Right ventricle myocardium superior (tissue), 1 donor: ENCODE data around the gene SUPT20HL2. TPM values are rescaled to one million over a fixed set of nuclear protein-coding genes. Genes with fewer than 3 reads are reported as not detected.
"Not testable (repeated sequence)": the region's sequence is repeated elsewhere in the genome, so short reads cannot be mapped to it uniquely, and the experiment has no call there.

ENCODE experiments used
- ATAC-seq: fragments of 200-7000 bp; cut with Tn5 transposase; one replicate; pipeline ENCODE4 v1.9.1; 2020; ENCODE audit warnings: mild to moderate bottlenecking; ENCODE audit not compliant: poor library complexity
- DNase-seq: peaks from one replicate; pipeline ENCODE4 v3.0.0-alpha.2; 2020
- intact Hi-C: fragments of 100-400 bp; cut with DNase I; formaldehyde crosslinking; loops from one replicate; pipeline ENCODE4 v1.11.2; 2022
- long read RNA-seq: library from polyadenylated mRNA; unstranded; transcript quantifications from one replicate; pipeline ENCODE4 v2.0.0, GENCODE V29; 2021
- total RNA-seq: library from RNA; stranded (reverse); fragmentation: NEBNext Ultra II Directional; extraction: Animal tissue kit (Norgen Biotek cat#: 25700); gene quantifications from one replicate; pipeline ENCODE4 v1.2.1, GENCODE V29; 2021
- donor health status: DM: no; HTN: yes; CAD: no; lungs with severe emphysema.

The SUPT20HL2 gene
- not detected for total RNA-seq
- long read RNA-seq = 0 reads

DNA sequence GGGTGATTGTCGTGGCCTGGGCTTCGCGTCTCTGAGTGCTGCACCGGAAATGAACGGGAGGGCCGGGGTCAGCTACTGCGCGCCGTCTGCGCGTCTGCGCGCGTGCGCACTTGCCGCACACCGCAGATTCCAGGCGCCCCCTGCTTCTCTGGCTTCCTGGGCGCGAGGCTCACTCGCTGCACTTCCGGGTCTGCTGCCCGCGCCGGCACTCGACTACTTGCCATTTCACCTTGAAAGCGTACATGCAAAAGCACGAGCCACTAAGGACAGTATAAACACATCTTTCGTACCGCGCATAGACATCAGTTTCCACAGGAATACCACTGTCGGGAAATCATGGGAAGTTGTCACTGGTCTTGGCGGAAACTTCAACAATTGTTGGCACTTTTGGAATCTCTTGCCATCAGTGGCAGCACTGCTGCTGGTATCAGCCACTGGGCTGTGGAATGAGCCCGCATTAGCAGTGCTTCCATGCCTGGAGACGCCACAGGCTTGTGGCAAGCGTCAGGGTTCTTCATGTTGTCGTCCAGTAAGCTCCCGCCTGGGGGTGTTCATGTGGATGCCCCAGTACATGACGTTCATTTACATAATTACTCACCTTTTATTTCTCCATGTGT, at the start of gene SUPT20HL2:
TSS of gene SUPT20HL2 (minus strand) at position 51 of the 617 bp plus-strand sequence. CDS start 754 bp downstream, outside the sequence.
- intact Hi-C loops = no loop called here
- ATAC-seq = no peak
- DNase-seq = no peak

DNA sequence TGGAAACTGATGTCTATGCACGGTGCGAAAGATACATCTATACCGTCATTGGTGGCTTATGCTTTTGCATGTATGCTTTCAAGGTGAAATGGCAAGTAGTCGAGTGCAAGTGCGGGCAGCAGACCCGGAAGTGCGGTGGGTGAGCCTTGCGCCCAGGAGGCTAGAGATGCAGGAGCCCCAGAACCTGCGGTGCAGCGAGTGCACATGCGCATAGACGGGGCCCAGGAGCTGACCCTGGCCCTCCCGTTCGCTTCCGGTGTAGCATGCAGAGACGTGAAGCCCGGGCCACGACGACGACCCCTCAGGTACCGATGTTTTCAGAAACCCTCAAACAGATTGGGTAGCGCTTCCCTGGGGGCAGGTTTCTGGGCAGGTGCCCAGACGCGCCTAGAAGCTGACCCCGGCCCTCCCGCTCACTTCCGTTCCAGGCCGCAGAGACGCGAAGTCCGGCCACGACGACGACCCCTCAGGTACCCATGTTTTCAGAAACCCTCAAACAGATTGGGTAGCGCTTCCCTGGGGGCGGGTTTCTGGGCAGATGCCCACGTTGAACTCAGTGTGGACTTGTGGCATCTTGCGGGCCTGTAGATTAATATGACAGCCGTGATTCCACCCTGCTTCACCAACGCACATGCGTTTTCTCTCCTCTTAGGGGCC, 48.3 kb upstream of the SUPT20HL2 start:
- intact Hi-C loops = loop anchor here (10.0 kb wide), 1 partner anchor 107 kb away; no protein-coding TSS in a partner anchor
- not testable (repeated sequence) for DNase-seq

DNA sequence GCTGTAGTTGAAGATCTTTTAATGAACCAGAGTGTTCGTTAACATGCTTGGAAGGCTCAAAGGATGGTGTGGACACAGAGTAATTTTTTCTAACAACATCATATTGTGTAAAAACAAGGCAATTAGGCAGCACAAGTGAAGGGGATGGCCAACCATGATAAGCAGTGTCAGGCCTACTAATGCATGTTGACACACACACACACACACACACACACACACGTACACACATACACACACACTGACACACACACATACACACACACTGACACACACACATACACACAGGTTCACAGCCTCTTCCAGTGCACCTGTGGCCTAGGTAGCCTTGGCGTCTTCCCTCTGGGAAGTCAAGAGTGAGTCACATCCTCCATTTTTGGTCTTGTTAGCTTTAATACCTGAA, 46.4 kb upstream of the SUPT20HL2 start, which contains the start of gene SUPT20HL1:
TSS of gene SUPT20HL1 (plus strand) at position 368 of the 400 bp plus-strand sequence. CDS start 2,122 bp downstream, outside the sequence.
- DNase-seq (no peak), ATAC-seq (no peak)
- intact Hi-C loops = loop anchor here (10.0 kb wide), 1 partner anchor 105 kb away; no protein-coding TSS in a partner anchor

More for the DNA sequence above, 48.3 kb upstream of the SUPT20HL2 start:
- ATAC-seq = not testable (repeated sequence)

DNA sequence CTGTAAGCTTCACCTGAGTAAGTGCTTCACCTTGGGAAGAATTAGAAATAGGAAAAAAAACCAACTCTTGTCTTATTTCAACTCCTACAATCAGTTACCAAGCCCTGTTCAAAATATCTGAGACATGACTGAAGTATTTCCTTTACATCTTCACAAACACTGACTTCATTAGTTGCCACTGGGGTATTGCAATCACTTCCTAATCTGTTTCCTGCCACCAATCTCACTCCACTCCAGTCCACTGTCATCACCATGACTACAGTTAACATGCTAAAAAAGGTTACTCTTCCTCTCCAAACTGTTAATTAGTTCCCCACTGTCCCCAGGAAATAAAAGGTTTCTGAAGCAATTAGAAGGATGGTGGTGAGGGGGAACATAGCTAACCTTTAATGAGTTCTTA, 43.2 kb upstream of the SUPT20HL2 start:
- ATAC-seq = no peak
- intact Hi-C loops = no loop called here
- DNase-seq = no peak

DNA sequence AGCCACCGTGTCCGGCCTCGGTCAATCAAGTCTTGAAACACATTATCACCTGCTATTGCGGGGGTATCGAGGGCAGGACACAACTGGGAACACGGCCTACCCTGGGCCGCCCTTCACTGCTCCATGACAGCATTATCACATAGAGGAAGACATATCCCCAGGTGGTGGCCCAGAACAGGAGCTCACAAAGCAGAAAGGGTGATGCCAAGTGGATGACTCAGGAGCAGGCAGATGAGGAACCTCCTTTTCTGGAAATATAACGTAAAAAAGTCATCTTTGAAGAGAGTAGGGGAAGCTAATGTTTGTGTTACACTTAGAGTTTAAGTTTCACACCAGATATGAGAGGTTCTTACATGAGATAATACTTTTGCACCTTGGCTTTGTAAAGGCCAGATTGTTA, 41.2 kb upstream of the SUPT20HL2 start:
- intact Hi-C loops = no loop called here
- ATAC-seq = no peak
- no peak for DNase-seq

DNA sequence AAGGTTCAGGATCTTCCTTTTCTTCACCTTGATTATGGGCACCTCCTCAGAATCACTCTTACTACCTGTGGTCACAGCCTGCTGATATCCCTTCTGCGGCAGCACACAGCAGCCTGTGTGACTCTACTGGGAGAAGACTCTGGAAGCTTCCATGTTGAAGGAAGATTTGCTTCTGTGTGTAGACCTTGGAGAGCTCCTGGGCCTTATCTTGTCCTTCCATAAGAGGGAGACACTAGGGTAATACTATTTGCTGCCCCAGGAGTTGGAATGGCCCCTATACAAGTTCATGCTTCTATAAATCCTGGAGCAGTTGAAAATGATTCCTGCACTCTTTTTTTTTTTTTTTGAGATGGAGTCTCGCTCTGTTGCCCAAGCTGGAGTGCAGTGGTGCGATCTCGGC, 36.3 kb upstream of the SUPT20HL2 start:
- no peak for ATAC-seq
- intact Hi-C loops = no loop called here
- DNase-seq = no peak

DNA sequence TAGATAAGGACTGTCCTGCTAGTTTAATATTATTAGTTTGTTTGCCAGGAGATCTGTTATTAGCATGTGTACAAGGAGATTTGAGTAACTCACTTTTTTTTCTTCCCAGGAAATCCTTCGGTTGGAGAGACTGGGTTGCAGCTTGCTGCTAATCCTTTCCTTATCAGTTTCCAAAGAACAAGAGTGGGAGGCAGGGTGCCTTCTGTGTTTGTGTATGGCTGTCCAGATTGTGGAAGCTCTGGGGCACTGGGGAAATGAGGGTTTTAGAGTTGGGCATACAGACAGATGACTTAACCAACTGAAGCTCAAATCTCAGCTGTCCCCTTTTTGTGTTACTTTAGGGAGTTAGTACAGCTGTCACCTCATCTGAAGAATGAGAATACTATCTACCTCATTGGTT, 34.0 kb upstream of the SUPT20HL2 start:
- DNase-seq = no peak
- intact Hi-C loops = no loop called here
- ATAC-seq = no peak

DNA sequence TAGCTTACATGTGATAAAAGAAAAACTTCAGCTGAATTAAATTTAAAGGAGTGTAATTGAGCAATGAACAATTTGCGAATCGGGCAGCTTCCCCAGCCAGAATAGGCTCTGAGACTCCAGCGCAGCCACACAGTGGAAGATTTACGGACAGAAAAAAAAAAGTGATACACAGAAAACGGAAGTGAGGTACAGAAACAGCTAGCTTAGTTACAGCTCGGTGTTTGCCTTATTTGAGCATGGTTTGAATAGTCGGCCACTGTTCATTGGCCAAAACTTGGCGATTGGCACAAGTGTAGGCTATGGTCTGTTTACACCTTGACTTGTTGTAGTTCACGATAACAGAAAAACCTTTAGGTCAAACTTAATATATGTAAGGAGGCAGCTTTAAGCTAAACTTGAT, 29.9 kb upstream of the SUPT20HL2 start:
- ATAC-seq (no peak), DNase-seq (no peak)
- intact Hi-C loops = no loop called here

DNA sequence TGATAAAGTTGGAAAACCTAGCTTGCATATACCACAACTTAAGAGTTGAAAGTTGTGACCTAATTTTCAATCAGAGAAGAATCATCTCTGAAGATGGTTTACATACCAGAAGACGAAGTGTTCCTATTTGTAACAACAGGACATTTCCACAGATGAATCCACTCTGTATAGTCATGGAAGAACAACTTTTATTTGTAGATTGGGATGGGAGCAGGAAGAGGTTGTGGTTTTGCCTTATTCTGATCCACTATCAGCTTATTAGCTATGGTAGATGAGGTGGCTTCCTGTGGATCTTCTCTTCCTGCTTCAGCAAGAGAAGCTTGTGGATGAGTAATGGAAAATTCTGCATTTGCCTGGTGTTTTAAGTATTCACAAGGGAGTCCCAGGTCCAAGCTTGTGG, 27.9 kb upstream of the SUPT20HL2 start:
- no peak for ATAC-seq
- intact Hi-C loops = no loop called here

DNA sequence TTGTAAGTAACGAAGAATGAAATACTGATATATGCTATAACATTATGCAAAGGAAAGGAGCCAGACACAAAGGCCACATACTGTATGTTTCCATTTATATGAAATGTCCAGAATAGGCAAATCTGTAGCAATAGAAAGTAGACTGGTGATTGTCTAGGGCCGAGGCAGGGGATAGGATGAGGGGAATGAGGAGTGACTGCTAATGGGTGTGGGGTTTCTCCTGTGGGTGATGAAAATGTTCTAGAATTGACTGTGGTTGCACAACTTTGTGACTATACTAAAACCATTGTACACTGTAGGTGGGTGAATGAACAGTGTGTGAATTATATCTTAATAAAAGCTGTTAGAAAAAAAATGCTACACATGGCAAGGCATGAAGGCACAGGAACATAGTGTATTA, 26.6 kb upstream of the SUPT20HL2 start:
- intact Hi-C loops = no loop called here
- DNase-seq (no peak), ATAC-seq (no peak)

More for the DNA sequence above, 27.9 kb upstream of the SUPT20HL2 start:
- DNase-seq = no peak

DNA sequence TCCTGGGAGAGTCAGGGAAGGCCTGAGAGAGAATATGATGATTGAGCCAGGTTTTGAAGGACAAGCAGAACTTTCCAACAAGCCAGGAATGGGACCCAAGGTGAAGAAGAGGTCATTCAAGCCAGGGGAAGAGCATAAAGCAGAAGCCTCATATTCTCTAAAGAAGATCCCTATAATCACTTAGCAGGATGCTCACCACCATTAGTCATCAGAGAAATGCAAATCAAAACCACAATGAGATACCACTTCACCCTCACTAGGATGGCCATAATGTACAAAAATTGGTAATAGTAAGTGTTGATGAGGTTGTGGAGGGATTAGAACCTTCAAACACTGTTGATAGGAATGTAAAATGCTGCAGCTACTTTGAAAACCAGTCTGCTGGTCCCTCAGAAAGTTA, 26.0 kb upstream of the SUPT20HL2 start:
- ATAC-seq = no peak
- intact Hi-C loops = no loop called here
- DNase-seq = no peak

DNA sequence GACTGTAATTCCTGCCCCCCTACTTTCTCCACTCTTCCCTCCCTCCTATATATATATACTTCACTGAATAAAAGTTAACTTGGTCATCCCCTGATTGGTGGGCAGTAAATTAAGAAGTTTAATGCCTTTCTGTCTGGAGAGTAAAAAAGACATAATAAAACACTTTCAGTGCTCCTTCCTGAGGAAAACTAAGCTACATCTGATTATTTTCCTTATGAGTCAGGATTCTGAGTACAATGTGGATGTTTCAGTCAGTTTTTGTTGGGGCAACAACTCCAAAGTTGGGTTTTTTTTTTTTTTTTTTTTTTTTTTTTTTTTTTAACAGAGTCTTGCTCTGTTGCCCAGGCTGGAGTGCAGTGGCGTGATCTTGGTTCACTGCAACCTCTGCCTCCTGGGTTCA, 22.0 kb upstream of the SUPT20HL2 start:
- ATAC-seq (no peak), DNase-seq (no peak)
- intact Hi-C loops = no loop called here

DNA sequence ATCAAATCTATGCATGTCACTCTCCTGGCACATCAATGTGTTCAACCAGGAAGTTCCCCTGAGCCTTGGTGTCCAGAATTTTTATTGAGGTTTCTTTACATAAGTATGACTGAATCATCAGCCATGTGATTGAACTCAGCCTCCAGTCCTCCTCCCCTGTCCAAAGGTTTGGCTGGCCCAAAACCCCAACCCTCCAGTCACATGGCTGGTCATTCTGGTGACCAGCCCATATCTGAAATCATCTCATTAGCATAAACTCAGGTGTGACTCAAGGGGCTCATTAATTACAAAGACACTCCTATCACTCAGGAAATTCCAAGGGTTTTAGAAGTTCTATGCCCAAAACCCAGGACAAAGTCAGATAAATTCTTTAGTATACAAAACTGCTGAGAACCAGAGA, 20.6 kb upstream of the SUPT20HL2 start:
- ATAC-seq = no peak
- intact Hi-C loops = no loop called here

DNA sequence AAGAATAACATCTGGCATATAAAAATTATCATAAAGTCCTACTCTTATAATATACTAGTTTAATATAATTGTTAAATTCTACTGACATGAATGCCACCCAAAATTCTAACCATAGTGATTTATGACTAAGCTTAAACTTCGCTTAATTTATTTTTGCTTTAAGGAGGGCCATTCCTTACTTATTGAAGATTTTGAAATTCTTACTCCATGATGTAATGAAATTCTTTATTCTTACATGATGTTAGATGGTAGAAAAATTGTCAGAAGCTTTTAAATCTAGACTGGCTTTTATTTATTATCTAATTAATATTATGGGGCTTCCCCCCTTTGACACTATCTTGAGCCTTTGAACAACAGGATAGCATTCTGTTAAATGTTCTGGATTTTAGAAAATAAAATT, 19.5 kb upstream of the SUPT20HL2 start:
- intact Hi-C loops = no loop called here
- ATAC-seq = no peak
- no peak for DNase-seq

More for the DNA sequence above, 20.6 kb upstream of the SUPT20HL2 start:
- DNase-seq = no peak

DNA sequence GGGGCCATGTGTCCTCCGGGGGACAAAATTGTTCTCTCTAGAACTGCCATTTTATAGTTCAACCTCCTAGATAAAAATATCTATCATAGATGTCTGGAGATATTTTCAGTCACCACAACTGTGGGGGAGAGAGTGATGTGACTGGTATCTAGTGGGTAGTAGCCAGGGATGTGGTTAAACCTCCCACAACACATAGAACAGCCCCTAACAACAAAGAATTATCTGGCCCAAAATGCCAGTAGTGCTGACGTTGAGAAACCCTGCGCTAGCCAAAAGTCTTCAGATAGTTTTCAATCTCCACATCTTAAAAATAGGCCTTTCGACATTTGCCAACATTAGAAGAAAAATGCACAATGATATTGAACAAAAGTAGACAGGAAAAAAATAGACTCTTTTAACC, 19.0 kb upstream of the SUPT20HL2 start:
- intact Hi-C loops = no loop called here
- no peak for DNase-seq
- no peak for ATAC-seq

DNA sequence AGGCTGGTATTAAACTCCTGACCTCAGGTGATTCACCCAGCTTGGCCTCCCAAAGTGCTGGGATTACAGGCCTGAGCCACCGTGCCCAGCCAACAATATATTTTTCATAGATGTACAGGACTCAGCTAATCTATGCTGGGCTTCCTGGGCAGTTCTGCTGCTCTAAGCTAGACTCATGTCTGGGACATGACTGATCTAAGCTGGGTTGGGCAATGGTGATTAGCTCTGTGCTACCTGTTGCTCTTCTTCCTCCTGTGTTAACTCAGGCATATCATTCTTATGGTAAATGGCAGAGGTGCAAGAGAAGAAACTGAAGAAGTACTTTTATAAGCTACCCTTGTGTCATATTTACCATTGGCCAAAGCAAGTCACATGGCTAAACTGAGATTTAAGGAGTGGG, 11.4 kb upstream of the SUPT20HL2 start:
- DNase-seq = no peak
- ATAC-seq = no peak
- intact Hi-C loops = no loop called here

DNA sequence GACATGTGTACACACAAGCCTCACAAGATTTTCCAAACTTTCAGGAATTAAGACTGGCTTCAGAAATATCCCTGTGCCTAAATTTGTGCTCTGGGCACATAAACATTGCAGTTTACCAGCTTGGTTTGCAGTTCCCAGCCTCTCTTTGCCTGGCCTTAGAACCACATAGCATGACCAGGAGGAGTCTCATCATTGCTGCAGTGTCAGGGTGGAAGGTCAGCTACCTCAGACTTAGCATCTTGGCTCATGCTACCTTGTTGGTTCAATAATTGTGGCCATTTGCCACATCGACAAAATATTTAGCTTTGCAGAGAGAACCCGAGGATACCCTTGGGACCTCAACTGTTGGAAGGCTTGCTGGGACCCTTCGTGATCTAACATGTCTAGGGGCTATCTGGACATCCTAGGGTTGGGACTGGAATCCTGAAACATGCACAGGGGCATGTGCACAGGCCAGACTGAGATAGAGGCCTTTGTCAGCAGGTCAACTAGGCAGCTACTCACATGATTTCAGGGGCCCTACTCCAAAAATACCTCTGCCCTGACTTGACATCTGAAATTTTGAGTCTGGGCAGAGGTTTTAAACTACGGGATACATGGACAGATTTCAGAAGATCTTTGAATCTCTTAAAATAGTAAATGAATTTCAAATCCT, 8.0 kb upstream of the SUPT20HL2 start:
- ATAC-seq = no peak
- intact Hi-C loops = no loop called here

DNA sequence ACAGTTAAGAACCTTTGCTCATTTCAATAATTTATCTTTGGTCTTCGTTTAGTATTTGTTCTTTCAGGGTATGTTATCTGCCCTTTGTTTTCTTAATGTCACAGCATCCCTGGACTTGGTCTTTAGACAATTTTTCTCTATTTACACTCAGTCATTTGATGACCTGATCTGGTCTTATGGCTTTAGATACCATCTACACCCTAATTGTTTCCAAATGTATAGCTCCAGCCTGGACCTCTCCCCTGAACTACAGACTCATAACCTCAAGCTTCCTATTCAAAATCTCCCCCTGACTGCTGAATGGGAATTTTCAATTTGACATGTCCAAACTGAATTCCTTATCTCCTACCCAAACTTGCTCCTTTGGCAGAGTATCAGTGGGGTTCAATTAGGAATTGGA, 3.7 kb upstream of the SUPT20HL2 start:
- DNase-seq (no peak), ATAC-seq (no peak)
- intact Hi-C loops = no loop called here

More for the DNA sequence above, 8.0 kb upstream of the SUPT20HL2 start:
- DNase-seq = no peak

DNA sequence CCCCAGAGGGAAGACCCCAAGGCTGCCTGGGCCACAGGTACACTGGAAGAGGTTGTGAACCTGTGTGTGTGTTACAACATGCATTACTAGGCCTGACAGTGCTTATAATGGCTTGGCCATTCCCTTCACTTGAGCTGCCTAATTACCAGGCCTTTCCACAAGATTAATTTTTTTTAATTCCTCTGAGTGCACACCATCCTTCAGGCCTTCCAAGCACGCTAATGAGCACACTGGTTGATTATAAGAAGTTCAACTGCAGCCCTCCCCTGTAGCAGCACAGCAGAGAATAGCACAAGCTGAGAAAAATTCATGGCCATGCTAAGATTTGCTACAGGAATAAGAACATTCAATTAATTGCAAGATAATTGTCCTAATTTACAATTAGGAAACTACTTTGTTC, 2.2 kb upstream of the SUPT20HL2 start:
- no peak for DNase-seq
- ATAC-seq = no peak
- intact Hi-C loops = no loop called here

DNA sequence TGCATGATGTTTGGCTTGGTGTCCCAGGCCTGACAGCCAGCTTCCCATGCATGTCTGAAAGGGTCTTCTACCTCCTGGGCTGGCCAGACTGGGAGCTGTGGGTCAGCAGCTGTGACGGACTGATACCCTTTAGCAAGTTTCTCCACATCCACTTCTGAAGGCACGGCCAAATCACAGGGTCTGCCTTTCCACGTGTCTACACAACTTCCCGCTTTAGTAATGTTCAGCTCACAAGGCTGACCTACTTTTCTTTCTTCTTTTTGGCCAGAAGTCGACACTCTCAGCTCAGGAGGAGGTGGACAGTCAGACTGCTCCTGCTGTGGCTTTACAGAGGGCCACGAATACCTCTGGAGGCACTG, 1.6 kb downstream of the SUPT20HL2 start:
- intact Hi-C loops, DNase-seq, ATAC-seq: not testable (repeated sequence)
